ENCODE results near the gene SH3BGRL3. TPM values are rescaled to one million over a fixed set of nuclear protein-coding genes. Genes with fewer than 3 reads are reported as not detected.

SH3BGRL3 gene
- total RNA-seq, 4 donors from 2014 or later = 10.3 to 16.9 (median 13.1) TPM

GRCh38 chr1:26237230-26237966 is 42.5 kb upstream of the SH3BGRL3 start:
- Histone ChIP-seq H3K27ac (peak overlapping the region; percentile 97 to 99 (median 98)), H3K36me3 (peaks cover 0 to 7% of the 10 kb centered on the region in 2 donors), H3K9me3 (no peaks in the 10 kb centered on the region), H3K27me3 (no peaks in the 10 kb centered on the region), H3K4me3 (peak overlapping the region; percentile 18 to 31 (median 24)), H3K4me1 (peaks cover 38 to 45% of the 10 kb centered on the region in 2 donors)
- in situ Hi-C loops (cut with MboI; ENCODE audit: low sequenced_read_pairs in 4 of 4) = no loop called here
- DNase-seq = no peak
- TF ChIP-seq POLR2A (IDR thresholded peaks at IDR 0.05) = no peak
- TF ChIP-seq CTCF (IDR thresholded peaks at IDR 0.05 in 4 of 5, conservative IDR thresholded peaks at IDR 0.05 in 1 of 5) = no peak
- intact Hi-C loops (cut with DNase I; ENCODE audit: low total_unique reads) = loop anchor here (5.0 to 10.0 kb wide), 2 partner anchors 125 to 1337 kb away; partner anchors contain the start of gene PDIK1L
- ATAC-seq = no peak

GRCh38 chr1:26239936-26240335 is 40.0 kb upstream of the SH3BGRL3 start:
- Histone ChIP-seq H3K9me3 (no peaks in the 10 kb centered on the region), H3K36me3 (peaks cover 0 to 17% of the 10 kb centered on the region in 2 donors), H3K4me3 (no peak overlapping the region), H3K27me3 (no peaks in the 10 kb centered on the region), H3K4me1 (peaks cover 38 to 39% of the 10 kb centered on the region in 2 donors), H3K27ac (peak overlapping the region in 3 of 4 donors; percentile 36 to 99 (median 99))
- ATAC-seq (no peak), DNase-seq (no peak)
- TF ChIP-seq POLR2A (IDR thresholded peaks at IDR 0.05) (no peak), CTCF (IDR thresholded peaks at IDR 0.05 in 4 of 5, conservative IDR thresholded peaks at IDR 0.05 in 1 of 5) (no peak)
- intact Hi-C loops (cut with DNase I; ENCODE audit: low total_unique reads) = loop anchor here (5.0 to 10.0 kb wide), 2 partner anchors 128 to 1335 kb away; partner anchors contain the start of gene PDIK1L
- in situ Hi-C loops (cut with MboI; ENCODE audit: low sequenced_read_pairs in 4 of 4) = no loop called here

GRCh38 chr1:26252718-26253117 is 27.2 kb upstream of the SH3BGRL3 start:
- no peaks in the 10 kb centered on the region for H3K9me3 ChIP-seq
- peaks cover 30 to 34% of the 10 kb centered on the region in 2 donors for H3K4me1 ChIP-seq
- peak overlapping the region; percentile 89 to 96 (median 94) for H3K27ac ChIP-seq
- DNase-seq (no peak), ATAC-seq (no peak)
- H3K36me3 ChIP-seq = peaks cover 0 to 17% of the 10 kb centered on the region in 2 donors
- in situ Hi-C loops (cut with MboI; ENCODE audit: low sequenced_read_pairs in 4 of 4) = no loop called here
- TF ChIP-seq POLR2A (IDR thresholded peaks at IDR 0.05) (no peak), CTCF (IDR thresholded peaks at IDR 0.05 in 4 of 5, conservative IDR thresholded peaks at IDR 0.05 in 1 of 5) (no peak)
- H3K27me3 ChIP-seq = no peaks in the 10 kb centered on the region
- no peak overlapping the region for H3K4me3 ChIP-seq
- intact Hi-C loops (cut with DNase I; ENCODE audit: low total_unique reads) = no loop called here

GRCh38 chr1:26254404-26254803 is 25.5 kb upstream of the SH3BGRL3 start:
- Histone ChIP-seq H3K36me3 (peaks cover 0 to 33% of the 10 kb centered on the region in 2 donors), H3K27me3 (no peaks in the 10 kb centered on the region), H3K27ac (peak overlapping the region; percentile 89 to 96 (median 94)), H3K4me1 (peaks cover 39 to 50% of the 10 kb centered on the region in 2 donors), H3K9me3 (no peaks in the 10 kb centered on the region), H3K4me3 (peak overlapping the region; percentile 36 to 60 (median 43))
- ATAC-seq (peak; percentile 73 to 83), DNase-seq (peak; percentile 32 to 33)
- TF ChIP-seq CTCF (IDR thresholded peaks at IDR 0.05 in 4 of 5, conservative IDR thresholded peaks at IDR 0.05 in 1 of 5) = no peak
- peak; percentile 36 to 76 for TF ChIP-seq POLR2A (IDR thresholded peaks at IDR 0.05)
- in situ Hi-C loops (cut with MboI; ENCODE audit: low sequenced_read_pairs in 4 of 4) = no loop called here
- intact Hi-C loops (cut with DNase I; ENCODE audit: low total_unique reads) = loop anchor here (2.0 kb wide), 1 partner anchor 72 kb away; no protein-coding TSS in a partner anchor

All from gastrocnemius medialis (tissue), 4 donors.